Measurements from ENCODE around the gene NAV1. TPM values are rescaled to one million over a fixed set of nuclear protein-coding genes. Genes with fewer than 3 reads are reported as not detected.

NAV1 gene
- total and polyA plus RNA-seq, 9 of the 15 experiments (the other 6 are each of a cell fraction or from before 2014, with no cell fraction given), result 0.91 to 16.8 (median 3.2) TPM

- no peak for TF ChIP-seq USF2 (CRISPR knock-in tag; IDR thresholded peaks at IDR 0.05)
- peak; percentile 95 for TF ChIP-seq POLR2G (IDR thresholded peaks at IDR 0.05; ENCODE audit: low read depth, low read length)
- no peak for TF ChIP-seq ZNF512 (tag; IDR thresholded peaks at IDR 0.05)
- TF ChIP-seq CEBPZ (IDR thresholded peaks at IDR 0.05; ENCODE audit: borderline replicate concordance, low read depth, low read length), result no peak
- TF ChIP-seq NR2C2 (CRISPR knock-in tag; IDR thresholded peaks at IDR 0.05), result no peak
- peak; percentile 62; the same call in 1 of the 2 replicates for TF ChIP-seq NR2C2 (tag; IDR thresholded peaks at IDR 0.05)
- no peak for TF ChIP-seq CHCHD3 (CRISPR knock-in tag; IDR thresholded peaks at IDR 0.05)
- no peak for TF ChIP-seq GTF2B (IDR thresholded peaks at IDR 0.05; ENCODE audit: extremely low read depth, insufficient read length)
- TF ChIP-seq IRF1 (CRISPR knock-in tag; IDR thresholded peaks at IDR 0.05; ENCODE audit: borderline replicate concordance), result no peak
- TF ChIP-seq TRIM24 (IDR thresholded peaks at IDR 0.05), result no peak
- peak; percentile 80; the same call in 1 of the 2 replicates for TF ChIP-seq ZNF592 (IDR thresholded peaks at IDR 0.05)
- no peak for TF ChIP-seq ZNF445 (CRISPR knock-in tag; IDR thresholded peaks at IDR 0.05; ENCODE audit: low read depth)
- TF ChIP-seq RAD51 (IDR thresholded peaks at IDR 0.05; ENCODE audit: borderline replicate concordance, low read depth), result no peak
- TF ChIP-seq ZEB2 (IDR thresholded peaks at IDR 0.05), result no peak
- TF ChIP-seq POLR2AphosphoS5 (IDR thresholded peaks at IDR 0.05; ENCODE audit: control insufficient read depth, insufficient read depth, low read depth, low read length), result 0 out of 2 replicates have a peak, but pooled peaks have one; percentile 33
These were observed 32.2 kb upstream of the NAV1 start, which contains the start of gene CSRP1 (continued) for GRCh38 chr1:201506557-201507359.

Measured in K562 (cell line).